ENCODE data around the gene POMP. TPM values are rescaled to one million over a fixed set of nuclear protein-coding genes. Genes with fewer than 3 reads are reported as not detected.

Gene POMP
- total and polyA plus RNA-seq, 2 experiments from 2014 or later = 16.4 to 208 TPM

GRCh38 chr13:28630869-28631268 lies 28.1 kb upstream of the POMP start:
- no peak overlapping the region for H3K27ac ChIP-seq
- TF ChIP-seq CTCF (IDR thresholded peaks at IDR 0.05; ENCODE audit: low read depth, low read length) = no peak
- no peaks in the 10 kb centered on the region for H3K9me3 ChIP-seq (ENCODE audit: low read depth)
- H3K36me3 ChIP-seq = no peaks in the 10 kb centered on the region
- H3K4me3 ChIP-seq = no peak overlapping the region
- peaks cover 3% of the 10 kb centered on the region for H3K4me1 ChIP-seq (ENCODE audit: low read depth)
- DNase-seq (ENCODE audit: low read depth in 1 of 2, low spot score in 1 of 2) = no peak
- no peaks in the 10 kb centered on the region for H3K27me3 ChIP-seq

GRCh38 chr13:28631801-28632200 lies 27.1 kb upstream of the POMP start:
- H3K4me3 ChIP-seq = no peak overlapping the region
- no peak for DNase-seq (ENCODE audit: low read depth in 1 of 2, low spot score in 1 of 2)
- no peak for TF ChIP-seq CTCF (IDR thresholded peaks at IDR 0.05; ENCODE audit: low read depth, low read length)
- H3K27ac ChIP-seq = no peak overlapping the region
- H3K4me1 ChIP-seq (ENCODE audit: low read depth) = peaks cover 3% of the 10 kb centered on the region
- no peaks in the 10 kb centered on the region for H3K27me3 ChIP-seq
- H3K36me3 ChIP-seq = no peaks in the 10 kb centered on the region
- H3K9me3 ChIP-seq (ENCODE audit: low read depth) = no peaks in the 10 kb centered on the region

- no peak for TF ChIP-seq CTCF (IDR thresholded peaks at IDR 0.05; ENCODE audit: low read depth, low read length)
- Histone ChIP-seq H3K4me3 (no peak overlapping the region), H3K27ac (no peak overlapping the region), H3K36me3 (no peaks in the 10 kb centered on the region), H3K4me1 (ENCODE audit: low read depth) (peaks cover 3% of the 10 kb centered on the region), H3K9me3 (ENCODE audit: low read depth) (no peaks in the 10 kb centered on the region), H3K27me3 (no peaks in the 10 kb centered on the region)
- peak in 1 of 2 donors; percentile 23 for DNase-seq (ENCODE audit: low read depth in 1 of 2, low spot score in 1 of 2)
Measured at GRCh38 chr13:28636069-28636468, 22.9 kb upstream of the POMP start.

- peak; percentile 95 for TF ChIP-seq CTCF (IDR thresholded peaks at IDR 0.05; ENCODE audit: low read depth, low read length)
Measured at GRCh38 chr13:28636677-28637317, 22.1 kb upstream of the POMP start.

GRCh38 chr13:28637714-28638355 lies 21.1 kb upstream of the POMP start:
- no peak overlapping the region for H3K4me3 ChIP-seq
- H3K27me3 ChIP-seq = no peaks in the 10 kb centered on the region
- TF ChIP-seq CTCF (IDR thresholded peaks at IDR 0.05; ENCODE audit: low read depth, low read length) = no peak
- peaks cover 3% of the 10 kb centered on the region for H3K4me1 ChIP-seq (ENCODE audit: low read depth)
- no peak overlapping the region for H3K27ac ChIP-seq
- no peaks in the 10 kb centered on the region for H3K36me3 ChIP-seq
- H3K9me3 ChIP-seq (ENCODE audit: low read depth) = no peaks in the 10 kb centered on the region
- DNase-seq (ENCODE audit: low read depth in 1 of 2, low spot score in 1 of 2) = no peak

More at GRCh38 chr13:28636677-28637317, 22.1 kb upstream of the POMP start:
- Histone ChIP-seq H3K4me3 (no peak overlapping the region), H3K27me3 (no peaks in the 10 kb centered on the region), H3K36me3 (no peaks in the 10 kb centered on the region), H3K4me1 (ENCODE audit: low read depth) (peaks cover 3% of the 10 kb centered on the region), H3K27ac (no peak overlapping the region), H3K9me3 (ENCODE audit: low read depth) (no peaks in the 10 kb centered on the region)
- peak; percentile 75 to 80 for DNase-seq (ENCODE audit: low read depth in 1 of 2, low spot score in 1 of 2)
